IMR-90 (cell line): ENCODE measurements around the gene TRPV4.

ENCODE experiments used
- BHLHE40 ChIP-seq: fragments of 150-350 bp; IDR thresholded peaks from 2 replicates; pipeline ENCODE4 v1.6.1; 2016; ENCODE audit warnings: mild to moderate bottlenecking, low read depth, low read length
- CEBPB ChIP-seq: IDR thresholded peaks from 2 replicates; pipeline ENCODE4 v1.6.1; 2012; ENCODE audit warnings: low read depth, low read length, improper control_type of control experiment
- CHD1 ChIP-seq: IDR thresholded peaks from 2 replicates; pipeline ENCODE4 v1.6.1; 2012; ENCODE audit warnings: low read depth, low read length, improper control_type of control experiment
- CTCF ChIP-seq: conservative IDR thresholded peaks from 2 replicates; pipeline ENCODE4 v1.5.1; 2012; ENCODE audit warnings: mild to moderate bottlenecking, low read depth, low read length, improper control_type of control experiment
- MAFK ChIP-seq: IDR thresholded peaks from 2 replicates; pipeline ENCODE4 v1.6.1; 2012; ENCODE audit warnings: low read depth, low read length, improper control_type of control experiment
- MAZ ChIP-seq: IDR thresholded peaks from 2 replicates; pipeline ENCODE4 v1.6.1; 2012; ENCODE audit warnings: low read depth, mild to moderate bottlenecking, low read length, improper control_type of control experiment, moderate library complexity, borderline replicate concordance
- MXI1 ChIP-seq: IDR thresholded peaks from 2 replicates; pipeline ENCODE4 v1.6.1; 2012; ENCODE audit warnings: low read depth, mild to moderate bottlenecking, low read length, moderate library complexity, borderline replicate concordance
- POLR2A ChIP-seq: IDR thresholded peaks from 2 replicates; pipeline ENCODE4 v1.6.1; 2012; ENCODE audit warnings: mild to moderate bottlenecking, low read depth, low read length
- RAD21 ChIP-seq: IDR thresholded peaks from 2 replicates; pipeline ENCODE4 v1.6.1; 2012; ENCODE audit warnings: low read length, improper control_type of control experiment
- RFX5 ChIP-seq: IDR thresholded peaks from 2 replicates; pipeline ENCODE4 v1.8.0; 2012; ENCODE audit warnings: low read depth, mild to moderate bottlenecking, low read length, moderate library complexity
- SMC3 ChIP-seq: fragments of 150-350 bp; IDR thresholded peaks from 2 replicates; pipeline ENCODE4 v1.6.1; 2016; ENCODE audit warnings: low read depth, mild to moderate bottlenecking, antibody characterized with exemption, low read length, moderate library complexity
- USF2 ChIP-seq: fragments of 150-350 bp; IDR thresholded peaks from 2 replicates; pipeline ENCODE4 v1.6.1; 2017; ENCODE audit warnings: mild to moderate bottlenecking, antibody characterized with exemption, low read length, low read depth

GRCh38 chr12:109765446-109765810 lies 67.8 kb downstream of the TRPV4 start:
- TF ChIP-seq RFX5, result no peak
- no peak for TF ChIP-seq MXI1
- TF ChIP-seq POLR2A, result no peak
- no peak for TF ChIP-seq CTCF
- TF ChIP-seq MAZ, result no peak
- no peak for TF ChIP-seq USF2
- no peak for TF ChIP-seq CEBPB
- TF ChIP-seq BHLHE40, result no peak
- no peak for TF ChIP-seq RAD21
- TF ChIP-seq MAFK, result no peak
- no peak for TF ChIP-seq CHD1
- TF ChIP-seq SMC3, result no peak
